Lung (tissue), 12 donors: ENCODE data around the gene AKR1C4. TPM values are rescaled to one million over a fixed set of nuclear protein-coding genes. Genes with fewer than 3 reads are reported as not detected.
"Not testable (repeated sequence)": the region's sequence is repeated elsewhere in the genome, so short reads cannot be mapped to it uniquely, and the experiment has no call there.

Experiments
- ATAC-seq: fragments of 200-7000 bp; cut with Tn5 transposase; one replicate; pipeline ENCODE4 v1.9.1; 2020; ENCODE audit warnings: moderate number of reproducible peaks; ENCODE audit not compliant: insufficient read depth, low FRiP score
- DNase-seq, 3 donors: peaks; one replicate each; pipeline ENCODE4 v3.0.0-alpha.2; 2013 to 2017
- H3K27ac ChIP-seq, 2 donors: one replicate each; pipeline ENCODE4 v1.5.1; 2013; ENCODE audit warnings: mild to moderate bottlenecking in 2 of 2, moderate library complexity in 2 of 2, control low read depth in 1 of 2, inconsistent platforms in 1 of 2, low read depth in 1 of 2, low read length in 1 of 2
- H3K27me3 ChIP-seq, 3 donors: one replicate each; pipeline ENCODE4 v1.5.1; 2013; ENCODE audit warnings: low read length in 2 of 3; ENCODE audit not compliant: control insufficient read depth in 3 of 3, insufficient read depth in 3 of 3
- H3K36me3 ChIP-seq, 4 donors: one replicate each; pipeline ENCODE4 v1.5.1; 2013; ENCODE audit warnings: low read length in 4 of 4, mild to moderate bottlenecking in 1 of 4, moderate library complexity in 1 of 4; ENCODE audit not compliant: control insufficient read depth in 4 of 4, insufficient read depth in 4 of 4
- H3K4me1 ChIP-seq, 5 donors: one replicate each; pipeline ENCODE4 v1.5.1; 2013; ENCODE audit warnings: low read length in 5 of 5, mild to moderate bottlenecking in 2 of 5, moderate library complexity in 1 of 5; ENCODE audit not compliant: control insufficient read depth in 5 of 5, insufficient read depth in 5 of 5
- H3K4me3 ChIP-seq: one replicate; pipeline ENCODE4 v1.5.1; 2013; ENCODE audit warnings: mild to moderate bottlenecking, control low read depth, moderate library complexity
- H3K9ac ChIP-seq, 2 donors: one replicate each; pipeline ENCODE4 v1.5.1; 2013; ENCODE audit warnings: low read length in 2 of 2, control low read depth in 1 of 2; ENCODE audit not compliant: insufficient read depth in 1 of 2
- H3K9me3 ChIP-seq, 4 donors: one replicate each; pipeline ENCODE4 v1.5.1; 2013; ENCODE audit warnings: low read length in 3 of 4, mild to moderate bottlenecking in 1 of 4, moderate library complexity in 1 of 4; ENCODE audit not compliant: control insufficient read depth in 4 of 4, insufficient read depth in 3 of 4
- CTCF ChIP-seq: IDR thresholded peaks from 2 replicates; pipeline ENCODE4 v1.5.1; 2012; ENCODE audit warnings: mild to moderate bottlenecking; ENCODE audit errors: control extremely low read depth, extremely low read depth
- WGBS, 2 donors: extraction: QIAGEN DNeasy Blood & Tissue Kit; methylation state at CpG; one replicate each; pipeline ENCODE4 v1.1.7; 2013; 5-methylcytosine and 5-hydroxymethylcytosine counted together
- polyA plus RNA-seq, 2 donors: library from polyadenylated mRNA; stranded (reverse); fragments of 200-250 nt; gene quantifications; one replicate each; pipeline ENCODE4 v1.2.1, GENCODE V29; 2013
- total RNA-seq, 2 donors: library from RNA; depleted of rRNA in 1 of 2; stranded (reverse); fragments of >200 nt in 1 of 2; gene quantifications; one replicate each; pipeline ENCODE4 v1.2.1, GENCODE V29; 2014 to 2021
- donor health status: control.
- donor health status: control.
- donor health status: Bipolar disorder and iron deficiency.
- donor health status: healthy.
- donor health status: DM: yes; HTN: yes; CAD: no.

Gene AKR1C4
- total and polyA plus RNA-seq, 4 donors: 0.02 TPM; not detected in 3

GRCh38 chr10:5206799-5207198, 10.2 kb downstream of the AKR1C4 start:
- H3K27me3 ChIP-seq: no peaks in the 10 kb centered on the region
- H3K36me3 ChIP-seq: no peaks in the 10 kb centered on the region
- H3K4me1 ChIP-seq: no peaks in the 10 kb centered on the region
- no peak overlapping the region for H3K4me3 ChIP-seq
- H3K27ac ChIP-seq: no peak overlapping the region
- H3K9me3 ChIP-seq: peaks cover 0 to 11% (median 8%) of the 10 kb centered on the region in 4 donors
- H3K9ac ChIP-seq: no peak overlapping the region
- 38% methylated on average over 6 of the region's 6 CpGs for WGBS, 2 donors
- TF ChIP-seq CTCF: no peak
- ATAC-seq (no peak), DNase-seq (no peak)

GRCh38 chr10:5209776-5210175, 13.1 kb downstream of the AKR1C4 start:
- H3K4me3 ChIP-seq, H3K9me3 ChIP-seq, ATAC-seq, DNase-seq, H3K27me3 ChIP-seq, H3K4me1 ChIP-seq, H3K27ac ChIP-seq, H3K9ac ChIP-seq, H3K36me3 ChIP-seq: not testable (repeated sequence)
- 100% methylated on average over 1 of the region's 1 CpG for WGBS, 2 donors

GRCh38 chr10:5210261-5210660, 13.6 kb downstream of the AKR1C4 start:
- not testable (repeated sequence) for H3K4me3 ChIP-seq, H3K27me3 ChIP-seq, DNase-seq, H3K4me1 ChIP-seq, H3K36me3 ChIP-seq, H3K9me3 ChIP-seq, ATAC-seq, H3K27ac ChIP-seq, H3K9ac ChIP-seq
- 83 to 100% methylated on average over 1 of the region's 1 CpG for WGBS, 2 donors

GRCh38 chr10:5211696-5212536, 15.3 kb downstream of the AKR1C4 start:
- no peak for TF ChIP-seq CTCF
- no peak for ATAC-seq
- H3K36me3 ChIP-seq: no peaks in the 10 kb centered on the region

More at GRCh38 chr10:5211696-5212536, 15.3 kb downstream of the AKR1C4 start:
- H3K4me1 ChIP-seq: no peaks in the 10 kb centered on the region
- peaks cover 0 to 4% (median 1%) of the 10 kb centered on the region in 4 donors for H3K9me3 ChIP-seq
- no peak for DNase-seq
- no peak overlapping the region for H3K9ac ChIP-seq
- H3K27me3 ChIP-seq: no peaks in the 10 kb centered on the region
- H3K27ac ChIP-seq: no peak overlapping the region
- H3K4me3 ChIP-seq: no peak overlapping the region
